Smooth muscle cell (in vitro differentiated cells): Measurements from ENCODE around the gene CA14. TPM values are rescaled to one million over a fixed set of nuclear protein-coding genes. Genes with fewer than 3 reads are reported as not detected.

Experiments used
- DNase-seq: peaks from one replicate; lab custom pipeline; 2025; ENCODE audit not compliant: unreplicated experiment; lab: John Stamatoyannopoulos, UW
- H2AFZ ChIP-seq: fragments of 200-600 bp; sonication (generic); 2 replicates; pipeline ENCODE4 v1.6.0; 2016; ENCODE audit warnings: antibody characterized with exemption, low read depth, mild to moderate bottlenecking
- H3F3A ChIP-seq: fragments of 200-600 bp; sonication (generic); 2 replicates; pipeline ENCODE4 v1.6.0; 2017; ENCODE audit warnings: antibody characterized with exemption, low read depth
- H3K27ac ChIP-seq: fragments of 200-600 bp; sonication (generic); 2 replicates; pipeline ENCODE4 v1.5.1; 2016; ENCODE audit warnings: low read depth, mild to moderate bottlenecking
- H3K27me3 ChIP-seq: fragments of 200-600 bp; sonication (generic); 2 replicates; pipeline ENCODE4 v1.6.1; 2016; ENCODE audit warnings: low read depth, mild to moderate bottlenecking
- H3K36me3 ChIP-seq: fragments of 200-600 bp; sonication (generic); 2 replicates; pipeline ENCODE4 v1.5.1; 2016; ENCODE audit warnings: low read depth
- H3K4me1 ChIP-seq: fragments of 200-600 bp; sonication (generic); 2 replicates; pipeline ENCODE4 v1.5.1; 2016; ENCODE audit warnings: low read depth
- H3K4me2 ChIP-seq: fragments of 200-600 bp; sonication (generic); 2 replicates; pipeline ENCODE4 v1.6.0; 2016; ENCODE audit warnings: mild to moderate bottlenecking
- H3K4me3 ChIP-seq: fragments of 200-600 bp; sonication (generic); 2 replicates; pipeline ENCODE4 v1.5.1; 2016; ENCODE audit warnings: mild to moderate bottlenecking
- H3K79me2 ChIP-seq: fragments of 200-600 bp; sonication (generic); 2 replicates; pipeline ENCODE4 v1.6.0; 2016; ENCODE audit warnings: low read depth, mild to moderate bottlenecking
- H3K9ac ChIP-seq: fragments of 200-600 bp; sonication (generic); 2 replicates; pipeline ENCODE4 v1.6.0; 2016; ENCODE audit warnings: low read depth
- H3K9me3 ChIP-seq: fragments of 200-600 bp; sonication (generic); replicated peaks from 2 replicates; pipeline ENCODE4 v1.5.1; 2016; ENCODE audit warnings: low read depth
- H4K20me1 ChIP-seq: fragments of 200-600 bp; sonication (generic); 2 replicates; pipeline ENCODE4 v1.6.0; 2016; ENCODE audit warnings: low read depth
- WGBS: methylation state at CpG from one replicate; pipeline ENCODE4 v1.1.7; 2016; ENCODE audit warnings: low lambda C conversion rate; 5-methylcytosine and 5-hydroxymethylcytosine counted together
- polyA plus RNA-seq: library from polyadenylated mRNA; unstranded; fragments of >200 nt; fragmentation: Nextera tagmentation; extraction: Ambion mirVana; gene quantifications from 2 replicates; pipeline ENCODE4 v1.2.1, GENCODE V29; 2016
- total RNA-seq: library from RNA; depleted of rRNA; stranded (reverse); fragments of >200 nt; gene quantifications from 2 replicates; pipeline ENCODE4 v1.2.3, GENCODE V29; 2014
- TF ChIP-seq, protein P1 (sequence below): fragments of 200-600 bp; sonication (generic); IDR thresholded peaks from 2 replicates; pipeline ENCODE4 v1.5.1; 2017; ENCODE audit warnings: borderline replicate concordance, mild to moderate bottlenecking, antibody characterized with exemption; ENCODE audit not compliant: insufficient read depth, poor library complexity, severe bottlenecking

CA14 gene
- total and polyA plus RNA-seq, 2 experiments from 2014 or later = 0.59 TPM; not detected in 1

DNA sequence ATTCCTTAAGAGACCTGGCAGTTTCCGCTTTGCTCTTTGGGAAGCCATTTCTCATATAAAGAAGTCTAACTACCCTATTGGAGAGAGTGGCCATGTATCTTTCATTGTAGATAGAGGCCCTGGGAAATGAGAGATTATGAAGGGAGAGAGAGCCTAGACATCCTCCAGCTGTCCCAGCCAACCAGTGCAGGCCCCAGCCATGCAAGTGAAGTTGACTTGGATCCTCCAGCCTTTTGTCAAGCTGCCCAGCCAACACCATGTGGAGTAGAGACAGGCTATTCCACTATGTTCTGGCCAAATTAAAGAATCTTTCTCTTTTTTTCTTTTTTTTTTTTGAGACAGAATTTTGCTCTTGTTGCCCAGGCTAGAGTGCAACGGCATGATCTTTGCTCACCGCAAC, 14.6 kb upstream of the CA14 start:
- H3K4me1 ChIP-seq = no peaks in the 10 kb centered on the region
- H4K20me1 ChIP-seq = no peaks in the 10 kb centered on the region
- H3K36me3 ChIP-seq = no peaks in the 10 kb centered on the region
- H3K4me3 ChIP-seq = no peak overlapping the region
- TF ChIP-seq, protein P1, sequence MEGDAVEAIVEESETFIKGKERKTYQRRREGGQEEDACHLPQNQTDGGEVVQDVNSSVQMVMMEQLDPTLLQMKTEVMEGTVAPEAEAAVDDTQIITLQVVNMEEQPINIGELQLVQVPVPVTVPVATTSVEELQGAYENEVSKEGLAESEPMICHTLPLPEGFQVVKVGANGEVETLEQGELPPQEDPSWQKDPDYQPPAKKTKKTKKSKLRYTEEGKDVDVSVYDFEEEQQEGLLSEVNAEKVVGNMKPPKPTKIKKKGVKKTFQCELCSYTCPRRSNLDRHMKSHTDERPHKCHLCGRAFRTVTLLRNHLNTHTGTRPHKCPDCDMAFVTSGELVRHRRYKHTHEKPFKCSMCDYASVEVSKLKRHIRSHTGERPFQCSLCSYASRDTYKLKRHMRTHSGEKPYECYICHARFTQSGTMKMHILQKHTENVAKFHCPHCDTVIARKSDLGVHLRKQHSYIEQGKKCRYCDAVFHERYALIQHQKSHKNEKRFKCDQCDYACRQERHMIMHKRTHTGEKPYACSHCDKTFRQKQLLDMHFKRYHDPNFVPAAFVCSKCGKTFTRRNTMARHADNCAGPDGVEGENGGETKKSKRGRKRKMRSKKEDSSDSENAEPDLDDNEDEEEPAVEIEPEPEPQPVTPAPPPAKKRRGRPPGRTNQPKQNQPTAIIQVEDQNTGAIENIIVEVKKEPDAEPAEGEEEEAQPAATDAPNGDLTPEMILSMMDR = no peak
- H3K27ac ChIP-seq = no peak overlapping the region
- 100% methylated on average over 3 of the region's 3 CpGs for WGBS
- no peak overlapping the region for H3K9ac ChIP-seq
- H3K79me2 ChIP-seq = no peaks in the 10 kb centered on the region
- no peaks in the 10 kb centered on the region for H3K9me3 ChIP-seq
- no peaks in the 10 kb centered on the region for H3K27me3 ChIP-seq
- no peak for DNase-seq
- H2AFZ ChIP-seq = no peak overlapping the region
- H3K4me2 ChIP-seq = no peak overlapping the region
- no peaks in the 10 kb centered on the region for H3F3A ChIP-seq

DNA sequence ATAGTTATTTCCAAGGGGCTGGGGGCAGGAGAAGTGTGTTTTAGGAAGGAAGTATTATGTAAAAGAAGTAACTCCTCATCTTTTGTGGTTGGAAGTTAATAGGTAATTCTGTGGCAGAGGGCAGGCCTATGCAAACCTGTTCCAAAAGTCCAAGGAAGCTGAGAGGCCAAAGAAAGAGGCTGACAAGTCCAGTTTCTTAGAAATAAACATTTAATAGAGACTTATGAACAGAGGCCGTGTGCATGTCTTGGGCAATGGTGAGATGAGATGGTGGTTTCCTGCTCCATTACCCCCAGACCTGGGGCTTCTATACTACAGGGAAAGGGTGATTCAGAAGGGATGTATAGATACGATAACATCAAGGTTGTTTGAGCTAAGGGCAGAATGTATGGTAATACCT, 7.6 kb upstream of the CA14 start:
- H3K4me3 ChIP-seq = no peak overlapping the region
- no peaks in the 10 kb centered on the region for H4K20me1 ChIP-seq
- H3K27ac ChIP-seq = no peak overlapping the region
- no peaks in the 10 kb centered on the region for H3K9me3 ChIP-seq
- no peak overlapping the region for H3K4me2 ChIP-seq
- no peaks in the 10 kb centered on the region for H3K27me3 ChIP-seq
- no peaks in the 10 kb centered on the region for H3K4me1 ChIP-seq
- no peaks in the 10 kb centered on the region for H3F3A ChIP-seq
- H3K36me3 ChIP-seq = no peaks in the 10 kb centered on the region
- TF ChIP-seq, protein P1 = no peak
- 83% methylated on average over 2 of the region's 2 CpGs for WGBS
- H3K79me2 ChIP-seq = no peaks in the 10 kb centered on the region
- no peak overlapping the region for H2AFZ ChIP-seq
- no peak for DNase-seq
- H3K9ac ChIP-seq = no peak overlapping the region

DNA sequence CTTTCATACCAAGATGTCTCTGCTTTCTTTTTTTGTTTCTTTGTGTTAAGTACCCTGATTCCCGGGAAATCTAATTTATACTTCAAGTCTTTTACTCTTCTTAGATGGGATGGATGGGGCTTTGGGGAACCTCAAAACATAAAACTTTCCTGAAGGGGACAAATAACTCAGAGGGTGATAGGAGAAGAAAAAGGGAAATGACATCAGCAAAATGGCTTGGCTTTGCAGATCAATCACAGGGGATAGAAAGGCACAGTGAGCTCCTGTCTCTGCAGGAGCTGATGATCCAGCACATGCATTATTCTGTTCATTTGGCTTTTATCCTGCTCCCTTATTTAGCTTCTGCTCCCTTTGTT, 1.4 kb upstream of the CA14 start:
- peak overlapping the region; percentile 44 for H3K4me3 ChIP-seq
- H3K9ac ChIP-seq = no peak overlapping the region
- peak overlapping the region; percentile 75 for H2AFZ ChIP-seq
- H3K79me2 ChIP-seq = no peaks in the 10 kb centered on the region
- DNase-seq = no peak
- 3% methylated on average over 1 of the region's 1 CpG for WGBS
- no peaks in the 10 kb centered on the region for H4K20me1 ChIP-seq
- TF ChIP-seq, protein P1 = no peak
- no peaks in the 10 kb centered on the region for H3F3A ChIP-seq
- H3K27me3 ChIP-seq = no peaks in the 10 kb centered on the region
- peak overlapping the region; percentile 5 for H3K27ac ChIP-seq
- H3K4me1 ChIP-seq = peaks cover 18% of the 10 kb centered on the region
- H3K36me3 ChIP-seq = no peaks in the 10 kb centered on the region
- no peaks in the 10 kb centered on the region for H3K9me3 ChIP-seq
- peak overlapping the region; percentile 86 for H3K4me2 ChIP-seq

DNA sequence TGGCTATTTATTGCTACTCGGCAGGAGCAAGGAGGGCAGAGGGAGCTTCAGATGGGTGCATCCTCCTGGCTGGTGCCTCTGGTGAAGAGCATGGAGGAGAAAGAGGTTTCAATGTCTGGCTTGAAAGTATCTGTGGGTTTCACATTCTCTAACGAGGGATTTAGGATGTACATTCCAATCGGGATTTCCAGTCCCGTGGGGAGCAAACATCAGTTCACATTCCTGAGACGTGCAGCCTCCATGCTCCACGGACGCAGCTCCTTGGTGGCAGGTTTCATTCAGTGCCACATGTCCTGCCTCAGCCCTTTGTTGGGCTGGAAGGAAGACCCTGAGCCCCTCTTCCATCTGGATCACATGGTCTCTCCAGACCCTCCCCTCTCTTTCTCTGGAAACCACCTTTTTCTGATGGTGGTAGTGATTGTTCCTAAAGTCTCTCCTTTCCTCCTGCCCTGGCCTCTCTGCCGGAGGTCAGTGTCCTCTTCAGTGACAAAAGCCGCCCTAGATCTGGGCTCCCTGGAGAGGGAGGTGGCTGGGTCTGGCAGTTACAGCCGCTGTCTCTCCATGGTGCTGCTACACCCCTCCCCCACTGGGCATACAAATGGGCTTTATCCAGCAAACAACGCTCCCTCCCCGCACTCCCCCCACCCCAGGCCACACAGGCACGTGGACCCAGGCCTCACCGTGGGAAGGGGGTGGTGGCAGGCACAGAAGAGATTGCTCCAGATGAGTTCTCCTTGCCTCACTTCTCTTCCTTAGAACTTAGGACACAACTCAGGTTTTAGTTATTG, 826 bp upstream of the CA14 start:
- Histone ChIP-seq H3K27ac (peak overlapping the region; percentile 5), H3K4me2 (peak overlapping the region; percentile 86), H4K20me1 (no peaks in the 10 kb centered on the region), H3K27me3 (no peaks in the 10 kb centered on the region), H3K36me3 (no peaks in the 10 kb centered on the region), H3K4me3 (peak overlapping the region; percentile 44), H3K9me3 (no peaks in the 10 kb centered on the region), H2AFZ (peak overlapping the region; percentile 75), H3F3A (no peaks in the 10 kb centered on the region), H3K79me2 (no peaks in the 10 kb centered on the region), H3K4me1 (peaks cover 18% of the 10 kb centered on the region), H3K9ac (no peak overlapping the region)
- TF ChIP-seq, protein P1 = no peak
- 6% methylated on average over 14 of the region's 14 CpGs for WGBS
- DNase-seq = no peak
